CD4-positive, alpha-beta T cell treated with Interleukin-4 for 4 hours (primary cell): ENCODE results near the gene RASGRF2.
"Not testable (repeated sequence)": the region's sequence is repeated elsewhere in the genome, so short reads cannot be mapped to it uniquely, and the experiment has no call there.

Experiments used
- DNase-seq: peaks from one replicate; pipeline ENCODE4 v3.0.0-alpha.2; 2020

RASGRF2 gene

DNA sequence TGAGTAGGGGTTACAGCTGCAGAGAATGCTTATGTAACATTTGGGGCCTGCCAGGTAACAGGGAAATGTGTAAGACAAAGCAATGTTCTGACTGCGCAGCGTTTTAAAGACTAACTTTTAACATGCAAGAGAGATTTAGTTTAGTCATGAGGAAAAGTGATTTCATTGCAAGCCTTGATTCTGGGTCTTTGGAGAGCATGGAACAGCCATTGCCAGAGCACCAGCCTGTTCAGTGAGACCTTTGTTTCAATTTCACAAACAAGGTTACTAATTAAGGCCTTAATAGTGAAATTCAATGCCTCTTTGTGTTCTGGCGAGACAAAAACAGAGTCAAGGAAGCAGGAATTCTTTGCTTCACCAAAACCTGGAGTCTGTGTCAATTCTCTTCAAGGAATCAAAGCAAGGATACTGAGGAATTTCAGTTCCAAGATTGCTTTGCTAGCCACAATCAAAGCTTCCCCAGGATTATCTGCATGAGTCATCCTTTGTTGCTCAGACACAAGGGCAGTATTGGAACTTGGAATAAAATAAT is 287.3 kb downstream of the RASGRF2 start:
- no peak for DNase-seq

DNA sequence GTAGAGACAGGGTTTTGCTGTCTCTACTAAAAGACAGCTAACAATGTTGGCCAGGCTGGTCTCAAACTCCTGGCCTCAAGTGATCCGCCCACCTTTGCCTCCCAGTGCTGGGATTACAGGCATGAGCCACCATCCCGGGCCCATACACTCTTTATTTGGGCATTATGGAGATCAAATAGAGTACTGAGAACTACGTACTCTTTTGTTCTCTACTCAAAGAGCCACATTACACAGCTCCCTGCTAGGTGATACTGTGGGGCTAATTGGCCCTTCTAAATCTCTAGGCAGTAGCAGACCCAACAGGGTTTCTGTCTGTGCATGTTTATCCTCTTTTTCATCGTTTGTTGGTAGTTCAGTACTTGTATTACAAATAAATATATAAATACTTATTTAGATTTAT is 289.1 kb downstream of the RASGRF2 start:
- no peak for DNase-seq

DNA sequence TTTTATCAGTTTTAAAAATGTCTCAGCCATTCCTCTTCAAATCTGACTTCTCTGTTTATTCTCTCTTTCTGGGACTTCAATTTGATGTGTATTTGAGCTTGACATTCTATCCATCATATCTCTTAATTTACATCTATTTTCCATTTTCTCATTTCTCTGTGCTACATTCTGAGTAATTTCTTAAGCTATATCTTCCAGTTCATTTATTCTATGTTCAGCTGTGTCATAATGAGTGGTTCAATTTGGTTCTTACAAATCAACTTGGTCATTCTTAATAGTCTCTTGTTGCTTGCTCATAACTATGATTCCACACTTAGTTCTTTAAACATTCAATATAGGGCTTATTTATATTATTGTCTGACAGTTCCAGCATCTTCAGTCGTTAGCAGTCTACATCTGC is 289.8 kb downstream of the RASGRF2 start:
- DNase-seq: no peak

DNA sequence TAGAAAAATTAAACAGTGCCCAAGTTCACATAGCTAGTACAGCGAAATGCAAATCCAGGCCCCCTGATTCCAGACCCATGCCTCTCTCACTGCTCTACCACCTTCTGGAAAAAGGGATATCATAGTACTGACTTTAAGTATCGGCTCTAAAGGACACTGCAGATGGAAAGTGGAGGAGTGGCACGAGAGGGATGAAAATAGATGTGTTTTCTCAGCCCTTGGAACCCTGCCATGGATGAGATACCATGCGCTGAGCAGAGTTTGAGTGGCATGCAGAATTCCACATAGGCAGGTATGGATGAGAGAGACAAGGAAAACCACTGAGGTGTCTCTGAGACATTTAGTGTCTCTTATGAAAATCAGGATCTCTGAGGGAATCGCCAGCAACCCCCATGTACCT is 291.8 kb downstream of the RASGRF2 start:
- no peak for DNase-seq

- DNase-seq: no peak
Observed at GRCh38 chr5:81252904-81253303, 292.7 kb downstream of the RASGRF2 start.

- no peak for DNase-seq
Observed at GRCh38 chr5:81253875-81254274, 293.7 kb downstream of the RASGRF2 start.

DNA sequence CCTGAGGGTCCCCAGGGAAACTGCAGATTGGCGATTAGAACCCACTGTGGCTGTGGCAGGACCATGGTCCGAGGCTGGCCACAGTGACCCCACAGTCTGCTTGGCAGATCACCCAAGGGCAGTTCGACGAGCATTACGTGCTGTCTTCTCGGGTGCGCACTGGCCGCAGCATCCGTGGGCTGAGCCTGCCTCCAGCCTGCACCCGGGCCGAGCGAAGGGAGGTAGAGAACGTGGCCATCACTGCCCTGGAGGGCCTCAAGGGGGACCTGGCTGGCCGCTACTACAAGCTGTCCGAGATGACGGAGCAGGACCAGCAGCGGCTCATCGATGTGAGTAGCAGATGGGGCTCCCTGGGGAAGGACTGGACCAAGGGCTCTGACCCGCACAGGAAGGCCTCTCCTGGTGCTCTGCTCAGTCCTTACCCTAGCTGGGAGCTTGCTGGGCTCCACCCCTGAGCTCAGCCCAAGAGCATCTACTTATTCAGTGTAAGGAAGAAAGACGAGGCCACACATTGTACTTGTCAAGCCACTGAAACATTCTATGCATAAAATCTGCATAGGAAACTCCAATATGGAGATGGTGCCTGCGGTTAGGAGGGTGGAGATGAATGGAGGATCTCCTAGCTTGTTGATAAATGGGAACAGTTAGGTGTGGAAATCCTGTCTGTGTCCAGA is 294.9 kb downstream of the RASGRF2 start:
- no peak for DNase-seq

GRCh38 chr5:81256766-81257165 is 296.6 kb downstream of the RASGRF2 start:
- DNase-seq: no peak

GRCh38 chr5:81262796-81263195 is 302.6 kb downstream of the RASGRF2 start:
- DNase-seq: not testable (repeated sequence)

DNA sequence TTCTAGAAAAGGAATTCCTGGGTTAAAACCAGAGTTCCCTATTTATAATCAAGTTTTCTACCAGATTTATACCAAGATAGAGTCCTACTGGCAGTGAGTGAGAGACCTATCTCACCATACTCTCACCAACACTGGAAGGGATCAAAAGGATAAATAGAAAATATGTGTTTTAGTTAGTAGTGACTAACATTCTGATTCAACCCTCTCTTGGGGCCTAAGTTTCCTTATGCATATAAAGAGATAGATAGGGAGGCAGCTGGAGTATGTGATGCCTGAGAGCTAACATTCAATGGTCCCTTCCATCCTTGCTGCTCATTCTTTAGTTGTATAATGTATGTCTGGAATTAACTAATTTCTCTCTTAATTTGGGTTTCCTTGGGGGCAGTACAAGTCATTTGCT is 304.9 kb downstream of the RASGRF2 start:
- no peak for DNase-seq

- no peak for DNase-seq
Observed at GRCh38 chr5:81268521-81269196, 308.5 kb downstream of the RASGRF2 start.

DNA sequence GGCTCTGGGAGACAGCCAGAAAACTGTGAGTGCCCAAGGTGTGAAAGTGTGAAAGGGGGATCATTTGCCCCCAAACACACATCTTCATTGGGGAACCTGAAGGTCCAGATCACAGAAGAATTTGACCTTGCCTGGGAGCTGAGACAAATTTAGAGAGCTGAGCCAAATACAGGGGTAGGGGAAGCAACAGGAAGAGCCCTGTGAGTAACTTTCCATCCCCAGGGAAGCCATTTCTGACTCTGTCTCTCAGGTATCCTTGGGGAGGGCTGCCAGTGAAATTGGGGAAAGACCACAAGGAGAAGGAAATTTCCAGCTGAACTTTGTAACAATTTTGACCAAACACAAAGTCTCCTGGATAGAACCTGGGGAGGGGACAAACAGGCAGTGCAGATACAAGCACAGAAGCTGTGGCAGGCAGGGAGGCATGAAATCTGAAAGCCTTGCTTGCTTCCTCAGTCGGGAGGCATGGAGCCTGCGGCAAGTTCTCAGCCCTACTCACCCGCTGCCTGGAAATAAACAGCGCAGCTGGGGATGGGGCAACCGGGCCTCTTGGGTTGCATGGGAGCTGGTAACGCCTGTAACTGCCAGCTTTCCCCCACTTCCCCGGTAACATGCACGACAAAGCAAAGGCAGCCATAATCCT is 309.7 kb downstream of the RASGRF2 start:
- DNase-seq: no peak

- not testable (repeated sequence) for DNase-seq
Observed at GRCh38 chr5:81270394-81271027, 310.3 kb downstream of the RASGRF2 start.
